Osteoblast (primary cell): ENCODE results near the gene PNMA6F. TPM values are rescaled to one million over a fixed set of nuclear protein-coding genes. Genes with fewer than 3 reads are reported as not detected.
A peak's percentile ranks its signal among the peaks of the same experiment; 100 is the strongest.

Experiments used
- DNase-seq: peaks from one replicate; pipeline ENCODE4 v3.0.0; 2011; ENCODE audit warnings: low spot score, mixed read lengths; ENCODE audit not compliant: insufficient read length; ENCODE audit errors: missing footprints
- H2AFZ ChIP-seq: 2 replicates; pipeline ENCODE4 v1.6.0; 2011; ENCODE audit warnings: mild to moderate bottlenecking, low read length
- H3K27ac ChIP-seq: 2 replicates; pipeline ENCODE4 v1.5.1; 2011; ENCODE audit warnings: mild to moderate bottlenecking, low read depth, low read length, moderate library complexity
- H3K27me3 ChIP-seq: 2 replicates; pipeline ENCODE4 v1.6.0; 2012; ENCODE audit warnings: mild to moderate bottlenecking, control low read depth, inconsistent platforms, low read length, moderate library complexity; ENCODE audit not compliant: insufficient read depth
- H3K36me3 ChIP-seq: 2 replicates; pipeline ENCODE4 v1.5.1; 2011; ENCODE audit warnings: mild to moderate bottlenecking, low read length, control low read depth, moderate library complexity; ENCODE audit not compliant: insufficient read depth
- H3K4me1 ChIP-seq: 2 replicates; pipeline ENCODE4 v1.5.1; 2011; ENCODE audit warnings: mild to moderate bottlenecking, low read length, control low read depth, moderate library complexity; ENCODE audit not compliant: insufficient read depth
- H3K4me2 ChIP-seq: 2 replicates; pipeline ENCODE4 v1.6.0; 2011; ENCODE audit warnings: mild to moderate bottlenecking, low read length; ENCODE audit not compliant: insufficient read depth
- H3K4me3 ChIP-seq: fragments of 200-600 bp; sonication (generic); 3 replicates; pipeline ENCODE4 v1.5.1; 2012; ENCODE audit warnings: mild to moderate bottlenecking, low read length, inconsistent platforms; ENCODE audit not compliant: insufficient read depth
- H3K79me2 ChIP-seq: 2 replicates; pipeline ENCODE4 v1.6.0; 2012; ENCODE audit warnings: mild to moderate bottlenecking, low read length, control low read depth, inconsistent platforms; ENCODE audit not compliant: insufficient read depth
- H3K9me3 ChIP-seq: 2 replicates; pipeline ENCODE4 v1.5.1; 2011; ENCODE audit warnings: low read depth, low read length, control low read depth
- H4K20me1 ChIP-seq: 2 replicates; pipeline ENCODE4 v1.6.0; 2012; ENCODE audit warnings: mild to moderate bottlenecking, low read length, control low read depth; ENCODE audit not compliant: insufficient read depth
- total RNA-seq: library from RNA; depleted of rRNA; stranded (reverse); fragments of >200 nt; gene quantifications from 2 replicates; pipeline ENCODE4 v1.2.3, GENCODE V29; 2012
- TF ChIP-seq, protein P1 (sequence below): IDR thresholded peaks from 2 replicates; pipeline ENCODE4 v1.5.1; 2011; ENCODE audit warnings: mild to moderate bottlenecking, low read depth, low read length, moderate library complexity; ENCODE audit errors: extremely low read depth

Gene PNMA6F
- total RNA-seq, 1 donor: not detected

DNA sequence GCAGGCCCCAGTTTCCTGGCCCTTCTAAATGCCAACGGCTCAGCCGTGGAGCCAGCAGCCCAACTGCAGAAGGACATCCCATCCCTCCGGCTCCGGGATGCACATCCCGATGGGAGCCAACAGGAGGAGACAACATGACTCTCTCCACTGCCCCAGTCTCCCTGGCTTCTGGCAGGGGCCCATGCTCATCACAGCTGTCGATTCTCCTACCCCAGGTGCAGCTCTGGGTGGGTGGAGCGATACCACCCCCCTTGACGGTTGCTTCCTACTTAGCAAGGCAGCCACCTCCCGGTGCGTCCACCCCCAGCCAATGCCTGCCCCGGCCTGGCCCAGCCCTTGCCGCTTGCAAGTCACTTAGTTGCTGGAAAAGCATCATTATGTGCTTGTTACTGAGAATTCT, 31.8 kb upstream of the PNMA6F start:
- Histone ChIP-seq H3K4me2 (no peak overlapping the region), H3K27ac (no peak overlapping the region), H3K27me3 (no peaks in the 10 kb centered on the region), H3K36me3 (peaks cover 11% of the 10 kb centered on the region), H3K79me2 (no peaks in the 10 kb centered on the region), H3K4me1 (no peaks in the 10 kb centered on the region), H4K20me1 (no peaks in the 10 kb centered on the region), H2AFZ (no peak overlapping the region), H3K9me3 (peaks cover 2% of the 10 kb centered on the region), H3K4me3 (no peak overlapping the region)
- DNase-seq: no peak
- TF ChIP-seq, protein P1, sequence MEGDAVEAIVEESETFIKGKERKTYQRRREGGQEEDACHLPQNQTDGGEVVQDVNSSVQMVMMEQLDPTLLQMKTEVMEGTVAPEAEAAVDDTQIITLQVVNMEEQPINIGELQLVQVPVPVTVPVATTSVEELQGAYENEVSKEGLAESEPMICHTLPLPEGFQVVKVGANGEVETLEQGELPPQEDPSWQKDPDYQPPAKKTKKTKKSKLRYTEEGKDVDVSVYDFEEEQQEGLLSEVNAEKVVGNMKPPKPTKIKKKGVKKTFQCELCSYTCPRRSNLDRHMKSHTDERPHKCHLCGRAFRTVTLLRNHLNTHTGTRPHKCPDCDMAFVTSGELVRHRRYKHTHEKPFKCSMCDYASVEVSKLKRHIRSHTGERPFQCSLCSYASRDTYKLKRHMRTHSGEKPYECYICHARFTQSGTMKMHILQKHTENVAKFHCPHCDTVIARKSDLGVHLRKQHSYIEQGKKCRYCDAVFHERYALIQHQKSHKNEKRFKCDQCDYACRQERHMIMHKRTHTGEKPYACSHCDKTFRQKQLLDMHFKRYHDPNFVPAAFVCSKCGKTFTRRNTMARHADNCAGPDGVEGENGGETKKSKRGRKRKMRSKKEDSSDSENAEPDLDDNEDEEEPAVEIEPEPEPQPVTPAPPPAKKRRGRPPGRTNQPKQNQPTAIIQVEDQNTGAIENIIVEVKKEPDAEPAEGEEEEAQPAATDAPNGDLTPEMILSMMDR: peak; percentile 9

DNA sequence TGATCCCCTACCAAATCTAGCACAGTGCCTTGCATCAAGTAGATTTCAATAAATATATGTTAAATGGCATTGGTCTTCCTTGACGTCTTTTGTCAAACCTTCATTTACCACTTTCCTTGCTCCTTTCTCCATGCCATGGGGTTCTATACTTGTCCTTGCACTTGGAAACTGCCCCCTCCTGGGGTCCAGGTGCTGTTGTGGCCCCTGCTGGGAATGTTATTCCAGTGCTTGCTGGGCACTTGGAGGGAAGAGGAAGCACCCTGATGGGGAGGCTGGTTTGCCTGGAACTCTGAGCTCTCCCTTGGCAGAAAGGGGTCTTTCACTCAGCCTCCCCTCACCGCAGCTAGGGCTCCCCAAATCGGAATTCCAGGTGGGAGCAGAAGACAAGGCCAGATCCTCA, 31.3 kb upstream of the PNMA6F start:
- DNase-seq: no peak
- H3K79me2 ChIP-seq: no peaks in the 10 kb centered on the region
- H4K20me1 ChIP-seq: no peaks in the 10 kb centered on the region
- H3K4me2 ChIP-seq: no peak overlapping the region
- no peak overlapping the region for H3K4me3 ChIP-seq
- TF ChIP-seq, protein P1: no peak
- no peaks in the 10 kb centered on the region for H3K27me3 ChIP-seq
- H3K4me1 ChIP-seq: no peaks in the 10 kb centered on the region
- H3K36me3 ChIP-seq: peaks cover 15% of the 10 kb centered on the region
- no peak overlapping the region for H3K27ac ChIP-seq
- H3K9me3 ChIP-seq: peaks cover under 1% of the 10 kb centered on the region
- H2AFZ ChIP-seq: no peak overlapping the region

DNA sequence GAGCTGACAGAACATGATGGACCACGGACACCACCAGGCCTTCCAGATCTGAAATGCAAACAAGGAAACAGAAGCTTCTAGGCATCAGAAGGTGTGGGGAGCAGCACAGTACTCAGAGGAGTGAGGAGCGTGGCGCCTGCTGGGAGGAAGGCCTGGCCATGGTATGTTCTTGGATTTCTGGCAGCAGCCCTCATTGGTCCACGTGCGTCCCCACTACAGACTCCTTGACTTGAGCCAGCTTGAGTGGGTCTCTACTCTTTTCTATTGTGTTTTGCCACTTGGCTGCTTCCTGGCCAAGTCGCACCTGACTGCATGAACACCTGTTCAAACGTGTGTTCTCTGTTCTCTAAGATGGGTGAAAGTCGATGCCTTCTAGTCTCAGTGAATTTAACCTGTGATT, 30.4 kb upstream of the PNMA6F start:
- H3K9me3 ChIP-seq: no peaks in the 10 kb centered on the region
- H4K20me1 ChIP-seq: no peaks in the 10 kb centered on the region
- H3K27me3 ChIP-seq: no peaks in the 10 kb centered on the region
- no peak overlapping the region for H3K27ac ChIP-seq
- peaks cover 17% of the 10 kb centered on the region for H3K36me3 ChIP-seq
- H3K4me1 ChIP-seq: no peaks in the 10 kb centered on the region
- TF ChIP-seq, protein P1: no peak
- H3K4me3 ChIP-seq: no peak overlapping the region
- DNase-seq: no peak
- no peak overlapping the region for H2AFZ ChIP-seq
- no peaks in the 10 kb centered on the region for H3K79me2 ChIP-seq
- no peak overlapping the region for H3K4me2 ChIP-seq

DNA sequence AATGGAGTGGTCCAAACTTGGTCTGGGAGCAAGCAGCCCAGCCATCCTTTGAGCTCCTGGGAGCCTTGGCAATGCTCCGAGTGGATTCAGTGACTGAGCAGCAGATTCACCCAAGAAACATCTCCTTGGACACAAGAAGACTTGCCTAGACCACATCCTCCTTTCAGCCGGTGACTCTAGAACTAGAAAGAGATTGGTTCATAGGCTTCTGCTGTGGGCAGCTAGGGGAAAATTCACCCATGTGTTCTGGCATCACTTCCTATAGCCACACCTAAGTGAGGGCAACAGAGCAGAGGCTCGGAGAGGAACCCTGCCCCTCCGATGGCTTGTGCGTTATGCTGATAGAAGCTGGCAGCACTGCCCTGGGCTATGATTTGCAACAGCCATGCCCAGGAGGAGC, 28.4 kb upstream of the PNMA6F start:
- Histone ChIP-seq H3K27ac (no peak overlapping the region), H3K36me3 (peaks cover 23% of the 10 kb centered on the region), H3K4me2 (no peak overlapping the region), H3K27me3 (no peaks in the 10 kb centered on the region), H2AFZ (no peak overlapping the region), H3K79me2 (no peaks in the 10 kb centered on the region), H3K9me3 (no peaks in the 10 kb centered on the region), H3K4me3 (no peak overlapping the region), H4K20me1 (no peaks in the 10 kb centered on the region), H3K4me1 (no peaks in the 10 kb centered on the region)
- TF ChIP-seq, protein P1: no peak
- no peak for DNase-seq
